Thyroid gland (tissue), 4 donors: ENCODE measurements around the gene RARB.

ENCODE experiments used
- POLR2A ChIP-seq, 2 donors: fragments of 450-650 bp; IDR thresholded peaks; one replicate each; pipeline ENCODE4 v1.6.1; 2017; ENCODE audit warnings: antibody characterized with exemption in 2 of 2, mild to moderate bottlenecking in 2 of 2, moderate library complexity in 1 of 2
- TF ChIP-seq, protein P1 (sequence below), 6 experiments: fragments of 200-600 bp in 3 of 6; fragments of 450-650 bp in 3 of 6; sonication (generic) in 3 of 6; IDR thresholded peaks; one replicate each; pipeline ENCODE4 v1.5.1; 2016 to 2019; ENCODE audit warnings: antibody characterized with exemption in 6 of 6, mild to moderate bottlenecking in 2 of 6, inconsistent platforms in 1 of 6, moderate library complexity in 1 of 6

DNA sequence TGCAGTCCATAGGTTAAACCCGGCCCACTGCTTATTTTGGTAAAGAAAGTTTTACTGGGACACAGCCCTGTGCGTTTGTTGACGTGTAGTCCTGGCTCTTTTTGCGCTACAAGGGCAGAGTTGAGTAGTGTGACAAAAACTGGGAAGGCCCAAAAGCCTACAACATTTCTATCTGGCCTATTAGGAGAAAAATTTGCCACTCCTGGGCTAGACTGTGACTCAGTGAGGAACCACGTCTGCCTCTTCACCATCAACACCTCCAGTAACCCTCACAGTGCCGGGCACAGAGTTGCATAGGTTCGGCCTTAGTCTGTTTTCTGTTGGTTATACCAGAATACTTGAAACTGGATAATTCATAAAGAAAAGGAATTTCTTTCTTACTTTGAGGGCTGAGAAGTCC, 126.3 kb downstream of the RARB start:
- TF ChIP-seq, protein P1, sequence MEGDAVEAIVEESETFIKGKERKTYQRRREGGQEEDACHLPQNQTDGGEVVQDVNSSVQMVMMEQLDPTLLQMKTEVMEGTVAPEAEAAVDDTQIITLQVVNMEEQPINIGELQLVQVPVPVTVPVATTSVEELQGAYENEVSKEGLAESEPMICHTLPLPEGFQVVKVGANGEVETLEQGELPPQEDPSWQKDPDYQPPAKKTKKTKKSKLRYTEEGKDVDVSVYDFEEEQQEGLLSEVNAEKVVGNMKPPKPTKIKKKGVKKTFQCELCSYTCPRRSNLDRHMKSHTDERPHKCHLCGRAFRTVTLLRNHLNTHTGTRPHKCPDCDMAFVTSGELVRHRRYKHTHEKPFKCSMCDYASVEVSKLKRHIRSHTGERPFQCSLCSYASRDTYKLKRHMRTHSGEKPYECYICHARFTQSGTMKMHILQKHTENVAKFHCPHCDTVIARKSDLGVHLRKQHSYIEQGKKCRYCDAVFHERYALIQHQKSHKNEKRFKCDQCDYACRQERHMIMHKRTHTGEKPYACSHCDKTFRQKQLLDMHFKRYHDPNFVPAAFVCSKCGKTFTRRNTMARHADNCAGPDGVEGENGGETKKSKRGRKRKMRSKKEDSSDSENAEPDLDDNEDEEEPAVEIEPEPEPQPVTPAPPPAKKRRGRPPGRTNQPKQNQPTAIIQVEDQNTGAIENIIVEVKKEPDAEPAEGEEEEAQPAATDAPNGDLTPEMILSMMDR (IDR thresholded peaks at IDR 0.05), result no peak
- no peak for TF ChIP-seq POLR2A (IDR thresholded peaks at IDR 0.05)
